Endothelial cell of umbilical vein (primary cell): Measurements from ENCODE around the gene ZNF609.

Experiments used
- CTCF ChIP-seq, 2 donors: IDR thresholded peaks; 1 replicate in 1 of 2; 2 replicates in 1 of 2; pipeline ENCODE4 v1.5.1; 2011; ENCODE audit warnings: low read length in 2 of 2, mild to moderate bottlenecking in 2 of 2, moderate library complexity in 2 of 2, control low read depth in 1 of 2, inconsistent platforms in 1 of 2, low read depth in 1 of 2; ENCODE audit not compliant: insufficient read depth in 1 of 2; ENCODE audit errors: extremely low read depth in 1 of 2
- EZH2 ChIP-seq: IDR thresholded peaks from 2 replicates; pipeline ENCODE4 v1.6.1; 2012; ENCODE audit warnings: borderline replicate concordance, low read depth, mild to moderate bottlenecking, moderate library complexity, low read length, inconsistent platforms; ENCODE audit not compliant: severe bottlenecking
- MAX ChIP-seq: IDR thresholded peaks from 2 replicates; pipeline ENCODE4 v1.6.1; 2011; ENCODE audit not compliant: insufficient read depth, insufficient read length
- POLR2A ChIP-seq: IDR thresholded peaks from 2 replicates; pipeline ENCODE4 v1.6.1; 2012; ENCODE audit warnings: low read depth, mild to moderate bottlenecking, control low read depth, low read length
- POLR2AphosphoS5 ChIP-seq: IDR thresholded peaks from 2 replicates; pipeline ENCODE4 v1.6.1; 2012; ENCODE audit warnings: low read depth, mild to moderate bottlenecking, control low read depth, low read length, moderate library complexity; ENCODE audit not compliant: insufficient read depth

GRCh38 chr15:64513823-64514222 lies 53.4 kb downstream of the ZNF609 start:
- TF ChIP-seq CTCF (IDR thresholded peaks at IDR 0.05; ENCODE audit: extremely low read depth in 1 of 2, insufficient read depth in 1 of 2, low read depth in 1 of 2, low read length in 2 of 2): no peak
- no peak for TF ChIP-seq POLR2A
- TF ChIP-seq EZH2: no peak
- TF ChIP-seq POLR2AphosphoS5: no peak
- no peak for TF ChIP-seq MAX
